Ammon's horn (tissue), 1 donor: ENCODE measurements around the gene TOMM40L.
"Not testable (repeated sequence)": the region's sequence is repeated elsewhere in the genome, so short reads cannot be mapped to it uniquely, and the experiment has no call there.

ENCODE experiments used
- DNase-seq: peaks from one replicate; pipeline ENCODE4 v3.0.0-alpha.2; 2016; ENCODE audit warnings: low spot score

The TOMM40L gene

DNA sequence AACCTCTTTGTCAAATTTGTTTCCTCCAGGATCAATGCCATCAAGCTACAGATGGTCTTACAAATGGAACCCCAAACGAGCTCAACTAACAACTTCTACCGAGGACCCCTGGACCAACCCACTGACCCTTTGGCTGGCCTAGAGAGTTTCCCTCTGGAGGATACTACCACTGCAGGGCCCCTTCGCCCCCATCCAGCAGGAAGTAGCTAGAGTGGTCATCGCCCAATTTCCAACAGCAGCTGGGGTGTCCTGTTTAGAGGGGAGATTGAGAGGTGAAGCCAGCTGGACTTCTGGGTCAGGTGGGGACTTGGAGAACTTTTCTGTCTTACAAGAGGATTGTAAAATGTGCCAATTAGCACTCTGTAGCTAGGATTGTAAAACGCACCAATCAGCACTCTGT, 31.2 kb downstream of the TOMM40L start:
- DNase-seq: not testable (repeated sequence)

GRCh38 chr1:161258439-161259344, 32.8 kb downstream of the TOMM40L start, which contains the start of gene PCP4L1:
TSS of gene PCP4L1 (plus strand) at chr1:161258745. CDS start at chr1:161258975, 230 bp downstream.
- peak; percentile 82 for DNase-seq

GRCh38 chr1:161259345-161259702, 33.5 kb downstream of the TOMM40L start:
- DNase-seq: no peak

GRCh38 chr1:161259765-161260164, 33.9 kb downstream of the TOMM40L start:
- no peak for DNase-seq

GRCh38 chr1:161260376-161261260, 34.8 kb downstream of the TOMM40L start:
- no peak for DNase-seq

- DNase-seq: no peak
Measured at GRCh38 chr1:161261261-161262235, 35.7 kb downstream of the TOMM40L start.

DNA sequence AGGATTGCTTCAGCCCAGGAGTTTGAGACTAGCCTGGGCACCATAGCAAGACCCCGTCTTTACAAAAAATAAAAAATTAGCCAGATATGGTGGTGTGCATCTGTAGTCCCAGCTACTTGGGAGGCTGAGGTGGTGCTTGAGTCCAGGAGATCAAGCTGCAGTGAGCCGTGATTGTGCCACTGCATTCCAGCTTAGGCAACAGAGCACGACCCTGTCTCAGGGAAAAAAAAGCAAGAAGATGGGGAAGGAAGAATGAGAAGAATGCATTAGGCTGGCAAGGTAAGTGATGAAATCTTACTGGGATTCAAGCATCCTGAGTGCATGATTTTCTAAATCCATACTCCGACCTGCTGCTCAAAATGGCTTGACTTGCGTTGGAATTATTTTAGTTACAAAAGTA, 39.4 kb downstream of the TOMM40L start:
- no peak for DNase-seq

DNA sequence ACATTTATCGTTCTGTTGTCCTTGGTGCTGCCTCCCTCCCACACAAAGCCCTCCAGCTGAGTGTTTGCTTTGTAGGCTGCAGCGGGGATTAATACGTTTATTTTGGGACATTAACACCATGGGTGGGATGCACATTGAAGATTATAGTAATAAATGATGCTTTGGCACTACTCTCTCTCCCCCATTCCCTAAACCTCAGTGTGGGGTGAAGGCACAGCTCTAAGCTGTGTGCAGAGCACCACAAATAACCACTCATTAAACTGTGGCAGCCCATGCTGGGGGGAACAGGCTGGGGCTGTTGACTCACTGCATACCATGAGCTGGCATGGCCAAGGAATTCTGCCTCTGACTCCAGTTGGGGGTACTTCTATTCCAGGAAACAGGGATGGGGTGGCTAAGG, 40.3 kb downstream of the TOMM40L start:
- DNase-seq: no peak

- no peak for DNase-seq
Measured at GRCh38 chr1:161266836-161267235, 41.0 kb downstream of the TOMM40L start.

DNA sequence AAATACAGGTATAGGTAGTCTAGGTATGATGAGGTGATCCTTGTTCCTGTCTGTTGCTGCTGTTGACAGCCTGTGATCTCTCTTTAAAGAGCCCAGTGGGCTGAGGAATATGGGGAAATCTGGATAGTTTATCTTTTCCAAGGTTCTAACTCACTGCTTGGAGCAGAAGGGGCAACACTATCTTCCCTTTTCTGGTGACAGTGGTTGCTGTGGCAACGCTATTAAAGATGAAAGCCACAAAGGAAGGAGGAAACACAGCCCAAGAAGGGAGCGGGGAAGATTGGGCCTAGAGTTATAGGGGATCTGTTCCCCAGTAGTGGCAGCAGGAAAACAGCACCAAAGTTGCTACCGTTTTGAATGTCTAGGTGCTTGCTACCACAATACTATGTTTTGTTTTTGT, 41.5 kb downstream of the TOMM40L start:
- peak; percentile 42 for DNase-seq

DNA sequence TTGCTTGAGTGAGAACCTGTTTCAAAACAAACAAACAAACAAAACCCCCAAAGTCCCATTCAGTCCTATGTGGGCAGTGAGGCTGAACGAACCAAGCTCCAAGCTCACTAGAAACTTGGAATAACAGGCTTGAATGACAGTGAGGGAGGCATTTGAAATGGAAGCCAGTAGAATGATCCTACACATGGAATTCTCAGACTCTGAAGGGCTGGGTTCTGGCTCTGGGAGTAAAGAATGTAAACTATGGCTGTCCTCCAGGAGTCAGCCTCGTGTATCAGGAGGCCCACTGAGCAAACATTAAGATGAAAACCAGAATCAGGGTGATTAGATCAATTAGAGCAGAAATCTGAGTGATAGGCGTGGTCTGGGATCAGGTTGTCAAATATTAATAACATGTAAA, 47.5 kb downstream of the TOMM40L start:
- DNase-seq: no peak

DNA sequence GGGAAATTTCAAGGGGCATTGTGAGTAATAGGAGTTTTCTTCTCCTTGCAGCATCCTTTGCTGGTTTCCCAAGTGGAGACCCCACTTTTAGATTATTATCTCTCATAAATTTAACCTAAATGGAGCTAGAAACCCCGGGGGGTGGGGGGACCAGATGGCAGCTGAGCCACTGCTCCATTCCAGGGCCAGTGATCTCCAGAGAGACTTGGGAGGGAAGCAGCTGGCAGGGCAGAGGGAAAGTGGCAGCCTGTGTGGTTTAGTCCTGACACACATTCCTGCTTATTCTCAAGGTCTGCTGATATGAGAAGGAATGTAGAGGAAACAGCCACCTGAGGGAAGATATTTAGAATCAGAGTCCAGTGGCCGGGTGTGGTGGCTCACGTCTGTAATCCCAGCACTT, 49.0 kb downstream of the TOMM40L start:
- DNase-seq: no peak
